ENCODE data around the gene GPR107.

DNA sequence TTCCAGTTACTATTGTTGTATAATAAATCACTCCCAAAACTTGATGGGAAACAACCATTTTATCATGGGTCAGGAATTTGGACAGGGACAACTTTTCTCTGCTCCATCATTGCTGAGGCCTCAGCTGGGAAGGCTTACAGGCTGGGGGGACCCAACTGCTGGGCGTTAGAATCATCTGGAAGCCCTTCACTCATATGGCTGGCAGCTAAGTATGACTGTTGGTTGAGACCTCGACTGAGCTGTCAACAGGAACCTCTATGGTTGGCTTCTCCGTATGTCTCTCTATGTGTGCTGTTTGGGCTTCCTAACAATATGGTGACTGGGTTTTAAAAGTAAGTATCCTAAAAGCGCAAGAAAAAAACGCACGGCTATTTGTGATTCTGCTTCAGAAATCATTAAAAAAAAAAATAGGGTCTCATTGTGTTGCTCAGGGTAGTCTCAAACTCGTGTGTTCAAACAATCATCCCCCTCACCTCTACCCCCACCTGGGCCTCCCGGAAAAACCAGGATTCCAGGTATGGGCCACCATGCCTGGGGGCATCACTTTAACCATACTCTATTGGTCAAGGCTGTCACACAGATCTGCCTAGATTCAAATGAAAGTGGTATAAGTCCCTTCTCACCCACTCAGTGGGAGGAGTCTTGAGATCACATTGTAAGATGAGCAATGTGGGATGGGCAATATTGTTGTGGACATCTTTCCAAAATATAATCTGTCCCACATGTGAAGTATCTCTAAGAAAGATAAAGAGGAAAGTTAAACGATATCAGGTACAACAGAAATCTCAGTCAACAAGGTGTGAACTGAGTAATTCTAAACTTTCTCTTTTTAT, 26.0 kb upstream of the GPR107 start:
- TF ChIP-seq, protein P1, sequence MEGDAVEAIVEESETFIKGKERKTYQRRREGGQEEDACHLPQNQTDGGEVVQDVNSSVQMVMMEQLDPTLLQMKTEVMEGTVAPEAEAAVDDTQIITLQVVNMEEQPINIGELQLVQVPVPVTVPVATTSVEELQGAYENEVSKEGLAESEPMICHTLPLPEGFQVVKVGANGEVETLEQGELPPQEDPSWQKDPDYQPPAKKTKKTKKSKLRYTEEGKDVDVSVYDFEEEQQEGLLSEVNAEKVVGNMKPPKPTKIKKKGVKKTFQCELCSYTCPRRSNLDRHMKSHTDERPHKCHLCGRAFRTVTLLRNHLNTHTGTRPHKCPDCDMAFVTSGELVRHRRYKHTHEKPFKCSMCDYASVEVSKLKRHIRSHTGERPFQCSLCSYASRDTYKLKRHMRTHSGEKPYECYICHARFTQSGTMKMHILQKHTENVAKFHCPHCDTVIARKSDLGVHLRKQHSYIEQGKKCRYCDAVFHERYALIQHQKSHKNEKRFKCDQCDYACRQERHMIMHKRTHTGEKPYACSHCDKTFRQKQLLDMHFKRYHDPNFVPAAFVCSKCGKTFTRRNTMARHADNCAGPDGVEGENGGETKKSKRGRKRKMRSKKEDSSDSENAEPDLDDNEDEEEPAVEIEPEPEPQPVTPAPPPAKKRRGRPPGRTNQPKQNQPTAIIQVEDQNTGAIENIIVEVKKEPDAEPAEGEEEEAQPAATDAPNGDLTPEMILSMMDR (IDR thresholded peaks at IDR 0.05) = no peak
- no peak for TF ChIP-seq EZH2 (IDR thresholded peaks at IDR 0.05; ENCODE audit: borderline replicate concordance, insufficient read depth, low read depth, low read length, poor library complexity, severe bottlenecking)
